ENCODE measurements around the gene GNRHR. TPM values are rescaled to one million over a fixed set of nuclear protein-coding genes. Genes with fewer than 3 reads are reported as not detected.

Gene GNRHR
- total and polyA plus RNA-seq, 2 of the 4 experiments (the other 2 are of a cell fraction): not detected

GRCh38 chr4:67755974-67756373 is 1.8 kb upstream of the GNRHR start:
- CTCF ChIA-PET: interaction anchor here (1.8 kb wide), 1 partner anchor 9 kb away, joined by 5 read pairs; no protein-coding TSS in a partner anchor
- WGBS, 2 experiments (ENCODE audit: extremely low coverage in 2 of 2, insufficient read length in 1 of 2): no CpG with 5 or more reads among the region's 1 CpG
- in situ Hi-C loops (cut with MboI; ENCODE audit: low sequenced_read_pairs): no loop called here

More at GRCh38 chr4:67755974-67756373, 1.8 kb upstream of the GNRHR start:
- Histone ChIP-seq H3K18ac (ENCODE audit: low read depth, low read length) (no peak overlapping the region), H3K27me3 (ENCODE audit: control insufficient read depth, insufficient read depth, low read length) (no peaks in the 10 kb centered on the region), H3K14ac (replicated peaks; ENCODE audit: low read depth, low read length) (no peak overlapping the region), H3K4me3 (ENCODE audit: insufficient read depth, low read depth, low read length) (no peak overlapping the region), H4K91ac (ENCODE audit: insufficient read depth, low read depth, low read length) (no peak overlapping the region), H2AK5ac (ENCODE audit: low read depth, low read length) (no peak overlapping the region), H4K8ac (ENCODE audit: low read depth in 2 of 2, low read length in 2 of 2) (no peak overlapping the region), H3K23ac (ENCODE audit: low read depth, low read length) (no peak overlapping the region), H3K36me3 (ENCODE audit: control insufficient read depth, insufficient read depth, low read length) (no peaks in the 10 kb centered on the region), H4K20me1 (ENCODE audit: insufficient read depth, low read length) (no peaks in the 10 kb centered on the region), H2AK9ac (replicated peaks; ENCODE audit: low read depth, low read length, poor library complexity) (no peak overlapping the region), H3K79me1 (ENCODE audit: low read depth in 1 of 2, low read length in 2 of 2) (no peaks in the 10 kb centered on the region), H3K4me2 (ENCODE audit: low read depth, low read length) (no peak overlapping the region), H2BK5ac (ENCODE audit: low read depth, low read length, poor library complexity, severe bottlenecking) (no peak overlapping the region), H3K56ac (ENCODE audit: extremely low read depth, insufficient read depth, low read length) (no peak overlapping the region), H3K9ac (ENCODE audit: low read depth, low read length) (no peak overlapping the region), H3K9me3 (ENCODE audit: control insufficient read depth, insufficient read depth, low read length) (no peaks in the 10 kb centered on the region), H4K5ac (ENCODE audit: low read depth, low read length) (no peak overlapping the region), H3K27ac (ENCODE audit: insufficient read depth, low read length) (no peak overlapping the region), H3K4me1 (ENCODE audit: control insufficient read depth, insufficient read depth, low read length) (no peaks in the 10 kb centered on the region), H2BK15ac (ENCODE audit: low read depth, low read length) (no peak overlapping the region), H2AFZ (replicated peaks; ENCODE audit: low read length, poor library complexity) (no peak overlapping the region), H2BK120ac (ENCODE audit: low read depth, low read length) (no peak overlapping the region), H3K4ac (ENCODE audit: low read depth, low read length) (no peak overlapping the region), H3K9me1 (ENCODE audit: insufficient read depth, low read length) (no peaks in the 10 kb centered on the region), H2BK20ac (ENCODE audit: low read depth, low read length) (no peak overlapping the region)
- no peak for ATAC-seq (ENCODE audit: low read depth)
- no TSS peak for BruUV-seq (replicated peaks)
- DNase-seq: no peak
- intact Hi-C loops (cut with micrococcal nuclease) (no loop called here), dilution Hi-C loops (cut with HindIII; ENCODE audit: low sequenced_read_pairs, unreplicated experiment) (no loop called here)
- POLR2A ChIA-PET (ENCODE audit: unreplicated experiment): no interaction called here
- TF ChIP-seq NFE2L2 (IDR thresholded peaks at IDR 0.05; ENCODE audit: low read depth, low read length) (no peak), CTCF (conservative IDR thresholded peaks at IDR 0.05; ENCODE audit: low read depth, low read length) (no peak), CEBPB (IDR thresholded peaks at IDR 0.05; ENCODE audit: low read depth, low read length) (no peak), SMC3 (IDR thresholded peaks at IDR 0.05; ENCODE audit: low read depth, low read length) (no peak), USF2 (IDR thresholded peaks at IDR 0.05; ENCODE audit: low read depth, low read length) (no peak), FOS (IDR thresholded peaks at IDR 0.05; ENCODE audit: low read depth, low read length) (no peak), MAFK (IDR thresholded peaks at IDR 0.05; ENCODE audit: low read depth, low read length) (no peak), RAD21 (IDR thresholded peaks at IDR 0.05; ENCODE audit: low read length) (no peak), MAZ (IDR thresholded peaks at IDR 0.05; ENCODE audit: borderline replicate concordance, low read depth, low read length) (no peak), BHLHE40 (IDR thresholded peaks at IDR 0.05; ENCODE audit: low read depth, low read length) (no peak), CHD1 (IDR thresholded peaks at IDR 0.05; ENCODE audit: low read depth, low read length) (no peak), POLR2A (IDR thresholded peaks at IDR 0.05; ENCODE audit: low read depth, low read length) (no peak), RCOR1 (IDR thresholded peaks at IDR 0.05; ENCODE audit: insufficient replicate concordance, low read length) (no peak), RFX5 (IDR thresholded peaks at IDR 0.05; ENCODE audit: low read depth, low read length) (no peak), ELK1 (IDR thresholded peaks at IDR 0.05; ENCODE audit: borderline replicate concordance, low read depth, low read length) (no peak), MXI1 (IDR thresholded peaks at IDR 0.05; ENCODE audit: borderline replicate concordance, low read depth, low read length) (no peak)

All from IMR-90 (cell line).